ENCODE measurements around the gene GSTO2.

Gene GSTO2

GRCh38 chr10:104267721-104268404, 1.1 kb upstream of the GSTO2 start:
- Histone ChIP-seq H3K4me3 (peak overlapping the region; percentile 84), H3K27ac (no peak overlapping the region), H3K9me3 (ENCODE audit: low read depth, low read length) (no peaks in the 10 kb centered on the region), H3K36me3 (ENCODE audit: insufficient read depth, low read length) (peaks cover 19% of the 10 kb centered on the region), H3K9ac (ENCODE audit: insufficient read length) (peak overlapping the region; percentile 74)
- no peak for DNase-seq (ENCODE audit: low read depth, low spot score)
- TF ChIP-seq FOXP2 (optimal IDR thresholded peaks at IDR 0.05; ENCODE audit: control extremely low read depth, extremely low read length, insufficient read depth), result no peak
- no peak for TF ChIP-seq EZH2 (IDR thresholded peaks at IDR 0.05)
- TF ChIP-seq POLR2AphosphoS5 (IDR thresholded peaks at IDR 0.05; ENCODE audit: borderline replicate concordance, low read depth, low read length), result no peak

- H3K9me3 ChIP-seq (ENCODE audit: low read depth, low read length), result no peaks in the 10 kb centered on the region
- peak overlapping the region; percentile 74 for H3K9ac ChIP-seq (ENCODE audit: insufficient read length)
- TF ChIP-seq POLR2AphosphoS5 (IDR thresholded peaks at IDR 0.05; ENCODE audit: borderline replicate concordance, low read depth, low read length) (no peak), EZH2 (IDR thresholded peaks at IDR 0.05) (no peak), FOXP2 (optimal IDR thresholded peaks at IDR 0.05; ENCODE audit: control extremely low read depth, extremely low read length, insufficient read depth) (no peak)
- peak overlapping the region; percentile 84 for H3K4me3 ChIP-seq
- peaks cover 16% of the 10 kb centered on the region; the same call in 1 of the 2 replicates for H3K36me3 ChIP-seq (ENCODE audit: insufficient read depth, low read length)
- no peak for DNase-seq (ENCODE audit: low read depth, low spot score)
- no peak overlapping the region for H3K27ac ChIP-seq
Measured at GRCh38 chr10:104268405-104268712, 625 bp upstream of the GSTO2 start.

- DNase-seq (ENCODE audit: low read depth, low spot score), result no peak
- no peak overlapping the region for H3K27ac ChIP-seq
- no peak overlapping the region for H3K9ac ChIP-seq (ENCODE audit: insufficient read length)
Measured at GRCh38 chr10:104273286-104273685, 4.3 kb downstream of the GSTO2 start.

DNA sequence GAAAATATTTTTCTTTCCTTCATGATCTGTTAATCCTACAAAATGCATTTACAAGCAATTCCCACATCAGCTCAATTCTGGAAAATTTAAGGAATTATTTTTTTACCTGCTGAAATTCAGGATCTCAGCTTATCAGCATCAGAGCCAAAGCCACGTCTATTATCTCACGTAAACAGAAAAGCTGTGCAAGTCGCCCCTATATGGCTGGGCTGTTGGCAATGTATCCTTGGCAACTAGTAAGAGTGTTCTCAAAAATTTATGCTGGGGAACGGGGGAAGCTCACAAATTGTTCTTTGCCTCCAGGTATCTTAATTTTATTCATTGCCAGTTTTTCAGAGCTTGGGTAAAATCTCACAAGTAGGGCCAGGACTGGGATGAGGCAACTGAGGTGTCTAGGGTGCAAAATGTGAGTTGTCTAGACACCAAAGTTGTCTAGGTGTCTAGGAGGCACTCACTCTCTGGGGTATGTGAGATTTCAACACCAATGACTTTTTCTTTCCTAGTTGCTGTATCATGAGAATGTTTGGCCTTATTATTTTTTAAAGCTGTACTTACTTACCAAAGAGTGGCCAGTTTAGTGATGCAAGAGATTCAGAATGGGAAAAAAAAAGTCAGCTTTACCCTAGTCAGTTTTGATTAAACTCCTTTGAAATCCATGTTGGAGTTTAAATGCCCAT, 5.1 kb downstream of the GSTO2 start:
- no peak overlapping the region for H3K4me3 ChIP-seq
- H3K36me3 ChIP-seq (ENCODE audit: insufficient read depth, low read length), result no peaks in the 10 kb centered on the region
- H3K9me3 ChIP-seq (ENCODE audit: low read depth, low read length), result no peaks in the 10 kb centered on the region
- DNase-seq (ENCODE audit: low read depth, low spot score), result no peak
- no peak overlapping the region for H3K9ac ChIP-seq (ENCODE audit: insufficient read length)
- no peak for TF ChIP-seq POLR2AphosphoS5 (IDR thresholded peaks at IDR 0.05; ENCODE audit: borderline replicate concordance, low read depth, low read length)
- TF ChIP-seq EZH2 (IDR thresholded peaks at IDR 0.05), result no peak
- no peak for TF ChIP-seq FOXP2 (optimal IDR thresholded peaks at IDR 0.05; ENCODE audit: control extremely low read depth, extremely low read length, insufficient read depth)
- no peak overlapping the region for H3K27ac ChIP-seq

More at GRCh38 chr10:104273286-104273685, 4.3 kb downstream of the GSTO2 start:
- TF ChIP-seq FOXP2 (optimal IDR thresholded peaks at IDR 0.05; ENCODE audit: control extremely low read depth, extremely low read length, insufficient read depth) (no peak), EZH2 (IDR thresholded peaks at IDR 0.05) (no peak), POLR2AphosphoS5 (IDR thresholded peaks at IDR 0.05; ENCODE audit: borderline replicate concordance, low read depth, low read length) (no peak)
- Histone ChIP-seq H3K9me3 (ENCODE audit: low read depth, low read length) (no peaks in the 10 kb centered on the region), H3K4me3 (no peak overlapping the region), H3K36me3 (ENCODE audit: insufficient read depth, low read length) (no peaks in the 10 kb centered on the region)

DNA sequence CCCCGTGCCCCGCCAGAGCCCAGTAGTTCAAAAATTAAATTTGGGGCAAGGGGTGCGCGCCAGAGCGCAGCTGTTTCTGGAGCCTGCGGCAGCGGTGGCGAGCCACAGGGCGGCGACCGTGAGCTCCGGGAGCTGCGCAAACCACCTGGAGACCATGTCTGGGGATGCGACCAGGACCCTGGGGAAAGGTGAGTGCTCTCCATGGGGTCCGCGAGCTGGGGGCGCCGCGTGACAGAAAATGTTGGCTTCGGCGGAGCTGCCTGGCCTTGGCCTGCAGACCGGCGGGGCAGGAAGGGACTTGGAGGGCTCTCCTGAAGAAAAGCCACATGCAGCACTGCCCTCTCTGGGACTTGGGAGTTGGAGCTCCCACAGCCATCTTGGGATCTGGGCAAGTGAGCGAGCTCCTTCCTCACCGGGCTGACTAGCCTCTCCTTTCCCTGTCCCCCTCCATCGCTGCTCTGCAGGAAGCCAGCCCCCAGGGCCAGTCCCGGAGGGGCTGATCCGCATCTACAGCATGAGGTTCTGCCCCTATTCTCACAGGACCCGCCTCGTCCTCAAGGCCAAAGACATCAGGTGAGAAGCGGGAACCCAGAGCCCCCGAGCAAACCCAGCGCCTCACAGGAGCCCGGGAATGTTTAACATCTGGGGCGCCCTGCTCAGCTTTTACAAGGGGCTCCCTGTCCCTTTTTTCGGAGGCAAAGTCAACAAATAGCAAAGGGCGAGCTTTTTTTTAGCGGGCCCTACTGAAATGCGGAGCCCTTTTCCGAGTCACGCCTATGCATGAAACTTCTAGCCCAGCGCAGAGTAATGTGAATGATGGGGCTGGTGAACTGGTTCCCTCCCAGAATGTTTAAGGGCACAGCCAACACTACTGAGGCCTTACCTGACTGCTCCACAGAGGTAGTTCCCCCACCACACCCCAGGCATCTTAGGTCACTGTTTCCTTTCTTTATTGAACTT, 6.1 kb downstream of the GSTO2 start:
- TF ChIP-seq FOXP2 (optimal IDR thresholded peaks at IDR 0.05; ENCODE audit: control extremely low read depth, extremely low read length, insufficient read depth), result no peak
- no peak for TF ChIP-seq EZH2 (IDR thresholded peaks at IDR 0.05)
- TF ChIP-seq POLR2AphosphoS5 (IDR thresholded peaks at IDR 0.05; ENCODE audit: borderline replicate concordance, low read depth, low read length), result no peak
- no peaks in the 10 kb centered on the region for H3K9me3 ChIP-seq (ENCODE audit: low read depth, low read length)
- DNase-seq (ENCODE audit: low read depth, low spot score), result no peak
- no peaks in the 10 kb centered on the region for H3K36me3 ChIP-seq (ENCODE audit: insufficient read depth, low read length)
- no peak overlapping the region for H3K27ac ChIP-seq
- no peak overlapping the region for H3K4me3 ChIP-seq
- no peak overlapping the region for H3K9ac ChIP-seq (ENCODE audit: insufficient read length)

- Histone ChIP-seq H3K27ac (no peak overlapping the region), H3K9me3 (ENCODE audit: low read depth, low read length) (no peaks in the 10 kb centered on the region), H3K9ac (ENCODE audit: insufficient read length) (no peak overlapping the region), H3K4me3 (no peak overlapping the region), H3K36me3 (ENCODE audit: insufficient read depth, low read length) (no peaks in the 10 kb centered on the region)
- no peak for DNase-seq (ENCODE audit: low read depth, low spot score)
- no peak for TF ChIP-seq POLR2AphosphoS5 (IDR thresholded peaks at IDR 0.05; ENCODE audit: borderline replicate concordance, low read depth, low read length)
- TF ChIP-seq EZH2 (IDR thresholded peaks at IDR 0.05), result no peak
- no peak for TF ChIP-seq FOXP2 (optimal IDR thresholded peaks at IDR 0.05; ENCODE audit: control extremely low read depth, extremely low read length, insufficient read depth)
Measured at GRCh38 chr10:104276192-104276591, 7.2 kb downstream of the GSTO2 start.

DNA sequence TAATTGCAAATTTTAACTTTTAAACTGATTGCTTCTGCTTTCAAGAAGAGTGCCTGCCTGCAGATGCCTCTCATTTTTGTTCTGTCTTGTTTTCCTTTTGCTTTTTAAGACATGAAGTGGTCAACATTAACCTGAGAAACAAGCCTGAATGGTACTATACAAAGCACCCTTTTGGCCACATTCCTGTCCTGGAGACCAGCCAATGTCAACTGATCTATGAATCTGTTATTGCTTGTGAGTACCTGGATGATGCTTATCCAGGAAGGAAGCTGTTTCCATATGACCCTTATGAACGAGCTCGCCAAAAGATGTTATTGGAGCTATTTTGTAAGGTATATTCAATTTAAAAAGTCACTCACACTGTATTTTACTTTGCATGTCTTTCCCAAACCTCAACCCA, 8.8 kb downstream of the GSTO2 start:
- Histone ChIP-seq H3K27ac (no peak overlapping the region), H3K36me3 (ENCODE audit: insufficient read depth, low read length) (no peaks in the 10 kb centered on the region), H3K9me3 (ENCODE audit: low read depth, low read length) (no peaks in the 10 kb centered on the region), H3K4me3 (no peak overlapping the region), H3K9ac (ENCODE audit: insufficient read length) (no peak overlapping the region)
- TF ChIP-seq POLR2AphosphoS5 (IDR thresholded peaks at IDR 0.05; ENCODE audit: borderline replicate concordance, low read depth, low read length), result no peak
- TF ChIP-seq EZH2 (IDR thresholded peaks at IDR 0.05), result no peak
- no peak for TF ChIP-seq FOXP2 (optimal IDR thresholded peaks at IDR 0.05; ENCODE audit: control extremely low read depth, extremely low read length, insufficient read depth)
- no peak for DNase-seq (ENCODE audit: low read depth, low spot score)

All from SK-N-MC (cell line).